K562 (cell line): ENCODE measurements around the gene SKOR1. TPM values are rescaled to one million over a fixed set of nuclear protein-coding genes. Genes with fewer than 3 reads are reported as not detected.

Source experiments
- ARID2 ChIP-seq: fragments of 450-650 bp; IDR thresholded peaks from 2 replicates; pipeline ENCODE4 v1.6.1; 2017; ENCODE audit warnings: antibody characterized with exemption, mild to moderate bottlenecking
- FOXM1 ChIP-seq, 2 experiments: fragments of 450-650 bp in 1 of 2; sonication (generic) in 1 of 2; formaldehyde crosslinking in 1 of 2; IDR thresholded peaks; 2 replicates each; pipeline versions ENCODE4 v1.6.1 to v1.9.0; 2017 to 2022; ENCODE audit warnings: low read depth in 2 of 2, mild to moderate bottlenecking in 2 of 2, missing genetic modification reagents in 1 of 2, moderate library complexity in 1 of 2
- KAT2B ChIP-seq: IDR thresholded peaks from one replicate; pipeline ENCODE4 v1.6.1; 2012; ENCODE audit warnings: low read depth, mild to moderate bottlenecking, control low read depth, inconsistent platforms, low read length, moderate library complexity
- KHSRP ChIP-seq: fragments of 450-650 bp; IDR thresholded peaks from 2 replicates; pipeline ENCODE4 v1.6.1; 2017
- REST ChIP-seq, 2 experiments: fragments of 450-650 bp; formaldehyde crosslinking in 1 of 2; IDR thresholded peaks; 2 replicates each; pipeline versions ENCODE4 v1.4.0 to v1.6.1; 2014 to 2020; ENCODE audit warnings: mild to moderate bottlenecking in 2 of 2, borderline replicate concordance in 1 of 2, low read depth in 1 of 2
- polyA plus RNA-seq, 8 experiments: library from polyadenylated mRNA; depleted of rRNA in 4 of 8; stranded (reverse) in 5 of 8; unstranded in 3 of 8; fragments of >200 nt; fragmentation: Nextera tagmentation in 2 of 8; fragmentation: Illumina TruSeq in 1 of 8; extraction: Ambion mirVana in 2 of 8; extraction: Trizol in 1 of 8; gene quantifications; 2 replicates each; pipeline versions ENCODE4 v1.2.1 to v1.2.3, GENCODE V29; 2011 to 2014; ENCODE audit warnings: inconsistent platforms in 1 of 8, missing spikeins in 1 of 8
- total RNA-seq, 7 experiments: library from RNA; depleted of rRNA in 6 of 7; stranded (reverse); fragments of >200 nt in 6 of 7; fragmentation: Illumina TruSeq in 2 of 7; extraction: Trizol in 2 of 7; gene quantifications; 2 replicates each; pipeline versions ENCODE4 v1.2.1 to v1.2.3, GENCODE V29; 2011 to 2021; ENCODE audit warnings: low replicate concordance in 1 of 7

SKOR1 gene
- total and polyA plus RNA-seq, 9 of the 15 experiments (the other 6 are each of a cell fraction or from before 2014, with no cell fraction given) = 0.04 to 0.41 (median 0.09) TPM; not detected in 3

GRCh38 chr15:67803299-67803698 is 22.0 kb upstream of the SKOR1 start (continued):
- TF ChIP-seq REST (IDR thresholded peaks at IDR 0.05; ENCODE audit: borderline replicate concordance) (no peak), REST (CRISPR knock-in tag; IDR thresholded peaks at IDR 0.05; ENCODE audit: low read depth) (no peak), FOXM1 (IDR thresholded peaks at IDR 0.05; ENCODE audit: low read depth) (no peak), FOXM1 (CRISPR knock-in tag; IDR thresholded peaks at IDR 0.05; ENCODE audit: low read depth) (no peak), KAT2B (no peak), ARID2 (no peak), KHSRP (no peak)
